Hematopoietic multipotent progenitor cell treated with erythropoietin and hydrocortisone succinate and interleukin-3 and kit ligand, for 6 days (in vitro differentiated cells): ENCODE measurements around the gene ST13.
A peak's percentile ranks its signal among the peaks of the same experiment; 100 is the strongest.
"Not testable (repeated sequence)": the region's sequence is repeated elsewhere in the genome, so short reads cannot be mapped to it uniquely, and the experiment has no call there.

Experiments used
- DNase-seq: peaks from one replicate; pipeline ENCODE4 v3.0.0-alpha.2; 2015

Gene ST13

GRCh38 chr22:40834619-40835018, 21.8 kb downstream of the ST13 start:
- no peak for DNase-seq

GRCh38 chr22:40829131-40829530, 27.3 kb downstream of the ST13 start:
- no peak for DNase-seq

DNA sequence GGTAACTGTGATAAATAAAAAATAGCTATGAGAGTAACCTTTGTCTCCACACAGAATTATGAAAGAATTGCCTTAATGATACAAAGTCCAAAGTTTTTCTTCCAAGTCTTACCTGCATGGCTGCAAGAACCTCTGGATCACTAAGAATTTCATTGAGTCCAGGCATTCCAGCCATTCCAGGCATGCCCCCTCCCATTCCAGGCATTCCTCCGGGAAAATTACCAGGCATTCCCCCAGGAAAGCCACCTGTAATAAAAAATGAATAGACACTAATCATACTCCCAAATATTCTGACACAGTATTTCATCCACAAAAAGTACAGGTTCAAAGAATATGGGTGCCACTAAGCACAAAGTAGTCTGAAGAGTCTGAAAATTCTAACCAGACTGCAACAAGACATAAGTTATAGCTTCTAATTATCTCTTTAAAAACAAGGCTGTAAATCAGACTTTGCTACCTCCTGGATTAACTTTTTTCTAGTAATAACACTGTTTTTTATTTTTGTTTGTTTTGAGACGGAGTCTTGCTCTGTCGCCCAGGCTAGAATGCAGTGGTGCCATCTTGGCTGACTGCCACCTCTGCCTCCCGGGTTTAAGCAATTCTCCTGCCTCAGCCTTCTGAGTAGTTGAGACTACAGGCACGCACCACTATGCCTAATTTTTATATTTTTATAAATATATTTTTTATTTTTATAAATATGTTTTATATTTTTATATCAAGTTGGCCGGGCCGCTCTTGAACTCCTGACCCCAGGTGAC, 29.3 kb downstream of the ST13 start:
- DNase-seq: no peak

GRCh38 chr22:40826292-40826691, 30.1 kb downstream of the ST13 start:
- DNase-seq: not testable (repeated sequence)

DNA sequence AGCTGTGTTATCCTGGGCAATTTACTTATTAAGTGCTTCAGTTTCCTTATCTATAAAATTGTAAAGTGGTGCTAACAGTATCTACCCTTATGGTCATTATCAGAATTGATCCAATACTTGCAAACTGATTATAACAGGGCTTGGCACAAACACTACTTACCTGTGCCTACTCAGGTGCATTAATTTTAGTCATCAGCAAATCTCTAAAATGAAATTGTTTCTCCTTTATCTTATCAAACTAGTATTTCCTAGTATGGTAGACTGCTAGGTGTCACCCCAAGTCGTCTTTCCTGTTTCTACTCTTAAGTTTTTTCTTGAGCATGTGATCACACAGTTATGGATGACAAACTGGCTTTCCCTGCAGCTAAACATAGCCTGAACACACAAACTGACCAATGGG, 33.0 kb downstream of the ST13 start:
- DNase-seq: no peak

- DNase-seq: peak; percentile 53
These were observed 36.8 kb downstream of the ST13 start for GRCh38 chr22:40819599-40820140.

DNA sequence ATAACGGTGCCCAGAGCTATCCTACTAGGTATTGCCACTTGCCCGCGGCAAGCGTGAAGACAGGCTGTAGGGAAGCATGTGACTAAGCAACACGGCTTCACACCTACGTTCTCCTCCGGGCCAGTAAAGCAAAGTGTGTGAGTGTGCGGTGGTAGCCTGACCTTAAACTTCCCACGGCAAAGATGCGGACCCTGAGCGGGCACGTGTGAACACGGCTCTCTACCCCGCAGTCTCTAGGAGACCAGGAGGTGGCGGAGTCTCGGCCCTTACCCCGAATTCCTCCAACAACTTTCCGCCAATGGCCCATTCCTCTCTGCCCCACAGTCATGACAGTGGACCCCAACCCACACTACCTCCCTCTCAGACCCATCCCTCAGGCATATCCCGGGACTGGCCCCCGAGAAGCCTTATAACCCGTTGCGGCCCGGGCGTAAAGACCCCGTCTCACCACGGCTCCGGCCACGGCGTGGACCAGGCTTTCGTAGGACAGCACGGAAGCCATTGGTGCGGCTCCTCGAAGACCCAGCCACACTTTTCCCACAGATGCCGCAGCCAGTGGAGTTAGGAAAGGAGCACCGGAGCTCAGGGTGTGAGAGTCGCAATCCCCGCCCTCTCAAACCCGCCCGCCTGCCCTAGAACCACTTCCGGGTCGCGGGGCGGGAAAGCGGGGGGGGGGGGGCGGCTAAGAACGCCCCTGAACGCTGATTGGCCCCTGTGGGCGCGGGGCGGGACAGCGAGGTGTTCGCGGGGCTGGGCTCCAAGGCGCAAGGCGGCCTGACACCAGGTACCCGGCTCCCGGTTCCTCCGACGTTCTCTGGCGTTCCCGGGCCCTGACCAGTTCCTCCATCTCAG, 37.5 kb downstream of the ST13 start, which contains the start of gene SLC25A17:
TSS of gene SLC25A17 (minus strand) at position 600 of the 852 bp plus-strand sequence. CDS start at position 502, 98 bp downstream.
- DNase-seq: peak; percentile 94

- peak; percentile 52 for DNase-seq
These were observed 38.2 kb downstream of the ST13 start for GRCh38 chr22:40818192-40818746.

GRCh38 chr22:40817737-40818136, 38.7 kb downstream of the ST13 start:
- no peak for DNase-seq

- DNase-seq: peak; percentile 96
These were observed 42.5 kb downstream of the ST13 start for GRCh38 chr22:40813912-40814315.

DNA sequence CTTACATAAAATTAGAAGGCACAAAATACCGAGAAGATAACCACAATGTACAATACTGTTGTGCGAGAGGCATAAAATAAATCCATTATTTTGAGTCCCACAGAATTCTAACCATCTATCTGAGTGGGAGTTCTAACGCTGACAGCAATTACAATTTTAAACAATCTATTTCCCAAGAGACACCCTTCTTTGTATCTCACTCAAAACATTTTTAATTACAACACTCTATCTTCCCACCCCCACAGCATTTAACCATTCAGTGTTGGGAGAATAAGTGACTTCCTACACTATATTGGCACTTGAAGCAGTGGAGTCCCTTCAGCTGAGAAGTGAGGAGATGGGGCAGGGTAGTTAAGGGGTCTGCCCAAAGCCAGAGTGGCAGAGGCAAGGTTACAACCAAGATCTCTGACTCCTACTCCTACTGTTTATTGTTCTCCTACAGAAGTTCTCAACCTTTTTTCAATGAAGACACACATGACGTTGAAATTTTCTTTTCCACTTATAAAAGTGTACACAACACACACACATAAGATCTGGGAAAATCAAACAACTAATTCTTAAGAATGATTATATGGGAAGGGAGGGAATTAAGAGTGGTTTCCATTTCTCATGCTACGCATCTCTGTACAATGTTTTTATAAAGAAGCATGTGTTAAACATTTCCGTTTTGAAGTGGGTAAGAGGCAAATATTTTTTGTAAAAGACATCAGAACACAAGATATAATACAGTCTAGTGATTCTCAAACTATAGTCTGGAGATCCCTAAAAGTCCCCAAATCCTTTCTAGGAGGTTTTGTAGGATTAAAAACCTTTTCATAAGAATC, 48.2 kb downstream of the ST13 start:
- no peak for DNase-seq

DNA sequence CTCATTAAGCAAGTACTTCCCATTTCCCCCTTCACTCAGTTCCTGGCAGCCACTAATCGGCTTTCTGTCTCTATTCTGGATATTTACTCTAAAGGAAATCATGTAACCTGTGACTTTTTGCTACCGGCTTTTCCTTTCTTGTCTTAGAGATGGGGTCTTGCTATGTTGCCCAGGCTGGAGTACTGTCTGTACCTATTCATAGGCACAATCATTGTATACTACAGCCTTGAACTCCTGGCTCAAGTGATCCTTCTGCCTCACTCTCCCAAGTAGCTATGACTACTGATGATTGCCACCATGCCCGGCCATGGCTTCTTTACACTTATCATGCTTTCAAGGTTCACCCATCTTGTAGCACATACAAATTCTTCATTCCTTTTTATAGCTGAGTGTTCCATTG, 49.7 kb downstream of the ST13 start:
- no peak for DNase-seq

- no peak for DNase-seq
These were observed 50.7 kb downstream of the ST13 start for GRCh38 chr22:40805699-40806203.

GRCh38 chr22:40805239-40805638, 51.2 kb downstream of the ST13 start:
- DNase-seq: no peak

DNA sequence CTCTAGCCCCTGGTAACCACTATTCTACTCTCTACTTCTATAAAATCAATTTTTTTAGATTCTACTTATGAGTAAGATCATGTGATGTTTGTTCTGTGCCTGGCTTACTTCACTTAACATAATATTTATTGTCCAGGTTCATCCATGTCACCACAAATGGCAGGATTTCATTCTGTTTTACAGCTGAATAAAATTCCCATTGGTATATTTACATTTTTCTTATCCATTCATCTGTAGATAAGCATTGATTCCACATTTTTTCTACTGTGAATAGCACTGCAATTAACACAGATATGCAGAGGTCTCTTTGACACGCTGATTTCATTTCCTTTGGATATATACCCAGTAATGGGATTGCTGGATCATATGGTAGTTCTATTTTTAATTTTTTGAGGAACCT, 53.1 kb downstream of the ST13 start:
- DNase-seq: no peak

DNA sequence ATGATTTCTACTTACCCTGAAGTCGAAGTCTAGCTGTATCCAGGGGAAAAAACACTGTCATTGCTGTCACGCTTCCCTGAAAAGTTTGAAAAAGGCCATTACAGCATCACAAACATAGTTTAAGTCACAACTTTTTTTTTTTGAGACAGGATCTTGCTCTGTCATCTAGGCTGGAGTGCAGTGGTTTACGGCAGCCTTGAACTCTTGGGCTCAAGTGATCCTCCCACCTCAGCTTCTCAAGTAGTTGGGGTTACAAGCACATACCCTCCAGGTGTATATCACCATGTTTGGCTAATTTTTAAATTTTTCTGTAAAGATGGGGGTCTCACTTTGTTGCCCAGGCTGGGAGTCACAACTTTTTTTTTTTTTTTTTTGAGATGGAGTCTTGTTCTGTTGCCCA, 57.4 kb downstream of the ST13 start:
- no peak for DNase-seq

- DNase-seq: no peak
These were observed 59.0 kb downstream of the ST13 start for GRCh38 chr22:40797427-40797826.

DNA sequence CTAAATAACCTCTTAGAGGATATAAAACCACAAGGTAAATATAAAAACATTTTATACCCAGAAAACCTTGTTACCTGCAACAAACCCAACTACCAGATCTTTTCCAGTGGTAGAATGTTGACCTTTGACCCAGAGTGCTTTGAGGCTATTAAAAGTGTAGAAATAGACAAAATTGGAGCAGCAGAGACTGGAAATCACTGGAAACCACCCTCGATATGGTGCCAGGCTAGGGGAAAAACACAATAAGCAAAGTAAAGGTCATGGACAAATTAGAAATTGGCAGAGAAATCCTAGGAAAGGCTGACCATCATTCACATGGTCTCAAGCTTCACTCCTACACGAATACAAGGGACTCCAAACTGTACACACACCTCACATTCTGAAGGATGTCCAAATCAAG, 64.0 kb downstream of the ST13 start:
- no peak for DNase-seq

DNA sequence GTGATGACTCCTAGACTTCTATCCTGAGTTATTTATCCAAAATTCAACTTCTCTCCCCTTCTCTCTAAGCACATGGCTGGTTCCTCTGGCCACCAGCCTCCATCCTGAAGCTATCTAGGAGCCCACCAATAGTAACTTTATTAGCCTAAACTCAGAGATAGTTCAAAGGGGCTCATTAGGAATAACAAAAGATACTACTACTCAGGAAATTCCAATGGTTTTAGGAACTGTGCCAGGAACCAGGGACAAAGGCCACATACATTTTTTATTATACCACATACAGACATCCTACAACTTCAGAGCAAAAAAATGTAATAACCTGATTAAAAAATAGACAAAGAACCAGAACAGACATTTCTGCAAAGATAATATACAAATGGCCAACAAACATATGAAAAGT, 65.2 kb downstream of the ST13 start:
- DNase-seq: no peak

DNA sequence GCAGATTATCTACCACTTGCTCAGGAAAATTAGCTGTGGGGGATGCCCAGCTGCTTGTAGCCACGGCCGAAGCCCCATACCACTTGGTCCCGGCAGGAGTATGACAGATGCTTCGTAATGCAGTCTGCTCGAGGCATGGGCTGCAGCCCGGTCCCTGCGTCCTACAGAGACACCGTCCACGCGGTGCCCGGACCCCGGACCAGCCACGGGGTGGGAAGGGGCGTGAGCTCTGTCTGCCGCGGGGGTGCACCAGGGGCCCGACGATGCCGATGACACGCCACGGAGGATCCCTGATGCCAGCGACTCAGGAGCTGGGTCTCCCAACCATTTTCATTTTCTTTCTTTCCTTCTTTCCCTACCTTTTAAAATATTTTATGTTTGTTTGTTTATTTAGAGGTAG, 67.3 kb downstream of the ST13 start:
- DNase-seq: no peak

DNA sequence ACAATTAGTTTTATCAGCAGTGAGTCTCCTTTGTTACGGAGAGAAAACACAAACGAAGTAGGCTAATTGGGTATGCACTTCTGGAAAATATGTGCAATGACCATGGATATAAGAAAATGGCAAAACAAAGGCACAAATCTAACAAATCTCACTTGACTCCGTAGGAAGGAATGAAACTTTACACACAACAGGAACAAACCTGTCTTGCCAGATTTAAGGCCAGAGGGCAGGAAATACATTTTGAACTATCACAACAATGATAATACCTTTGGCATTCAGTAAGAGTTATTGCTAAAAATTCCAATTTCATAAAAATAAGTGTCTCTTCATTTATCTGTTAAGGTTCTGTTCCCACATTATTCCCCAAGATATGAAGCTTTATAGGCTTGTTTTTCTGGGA, 73.9 kb downstream of the ST13 start:
- DNase-seq: no peak

GRCh38 chr22:40781749-40782148, 74.7 kb downstream of the ST13 start:
- DNase-seq: not testable (repeated sequence)
